ENCODE data around the gene AP1S3. TPM values are rescaled to one million over a fixed set of nuclear protein-coding genes. Genes with fewer than 3 reads are reported as not detected.

Gene AP1S3
- polyA plus RNA-seq, 1 experiment: 2.9 TPM

DNA sequence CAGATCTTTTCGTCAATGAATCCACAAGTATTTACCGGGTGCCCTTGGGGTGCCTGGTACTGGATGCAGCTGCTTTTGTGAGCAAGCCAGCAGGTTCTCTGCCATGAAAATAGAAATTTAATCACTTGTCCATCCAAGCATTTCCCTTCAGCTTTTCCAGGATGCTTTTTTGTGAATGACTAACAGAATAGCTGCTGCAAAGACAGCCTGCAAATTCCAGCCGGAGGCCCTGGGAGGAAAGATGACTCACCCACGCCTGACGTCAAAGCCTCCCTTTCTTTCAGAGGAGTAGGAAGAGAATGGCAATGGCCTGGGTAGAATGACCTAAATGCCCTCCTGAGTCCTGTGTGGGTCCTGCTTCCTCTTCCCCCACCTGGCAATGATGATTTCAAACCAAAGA lies 111.9 kb downstream of the AP1S3 start:
- ChIA-PET POLR2A (interaction anchor here (0.7 kb wide), 1 partner anchor 136 kb away, joined by 4 read pairs; no protein-coding TSS in a partner anchor), CTCF (no interaction called here)
- TF ChIP-seq CTCF (IDR thresholded peaks at IDR 0.05; ENCODE audit: low read depth, low read length): no peak
- peak; percentile 88 for DNase-seq (ENCODE audit: low read depth, low spot score)
- H3K9me3 ChIP-seq (ENCODE audit: control insufficient read depth, insufficient read depth, low read length): no peaks in the 10 kb centered on the region
- H3K4me3 ChIP-seq (ENCODE audit: low read depth, low read length): peak overlapping the region; percentile 36
- peak overlapping the region; percentile 79 for H3K27ac ChIP-seq (ENCODE audit: low read depth, low read length)
- H3K27me3 ChIP-seq (ENCODE audit: control insufficient read depth, insufficient read depth, low read length): no peaks in the 10 kb centered on the region

DNA sequence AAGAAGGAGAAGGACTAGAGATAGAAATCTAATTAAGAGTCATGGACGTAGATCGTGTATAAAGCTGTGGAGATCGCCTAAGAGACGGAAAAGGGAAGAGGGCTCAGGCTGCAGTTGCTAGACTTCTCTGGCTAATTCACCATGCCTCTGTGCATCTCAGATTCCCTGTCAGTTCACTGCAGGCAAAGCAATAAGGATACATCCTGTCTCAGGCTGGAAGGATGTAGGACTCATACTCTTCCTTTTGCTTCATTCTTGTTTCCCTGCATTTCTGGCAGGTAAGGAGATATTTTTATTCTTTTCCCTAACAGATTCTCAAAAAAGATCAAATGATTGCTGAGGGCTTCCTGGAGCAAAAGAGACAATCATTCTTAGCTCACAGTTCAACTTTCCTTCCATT lies 112.5 kb downstream of the AP1S3 start:
- peak overlapping the region; percentile 79 for H3K27ac ChIP-seq (ENCODE audit: low read depth, low read length)
- DNase-seq (ENCODE audit: low read depth, low spot score): no peak

GRCh38 chr2:223723954-223724411 lies 113.4 kb downstream of the AP1S3 start:
- H3K27ac ChIP-seq (ENCODE audit: low read depth, low read length): no peak overlapping the region
- POLR2A ChIA-PET: no interaction called here
- H3K27me3 ChIP-seq (ENCODE audit: control insufficient read depth, insufficient read depth, low read length): no peaks in the 10 kb centered on the region
- H3K4me3 ChIP-seq (ENCODE audit: low read depth, low read length): no peak overlapping the region
- no peaks in the 10 kb centered on the region for H3K9me3 ChIP-seq (ENCODE audit: control insufficient read depth, insufficient read depth, low read length)
- no peak for TF ChIP-seq CTCF (IDR thresholded peaks at IDR 0.05; ENCODE audit: low read depth, low read length)
- CTCF ChIA-PET: interaction anchor here (1.1 kb wide), 1 partner anchor 12 kb away, joined by 3 read pairs; no protein-coding TSS in a partner anchor
- DNase-seq (ENCODE audit: low read depth, low spot score): no peak

More for the DNA sequence above, 112.5 kb downstream of the AP1S3 start:
- CTCF ChIA-PET: interaction anchor here (0.6 kb wide), 1 partner anchor 754 kb away, joined by 5 read pairs; no protein-coding TSS in a partner anchor
- peak overlapping the region; percentile 36; the same call in 1 of the 2 replicates for H3K4me3 ChIP-seq (ENCODE audit: low read depth, low read length)
- no peaks in the 10 kb centered on the region for H3K9me3 ChIP-seq (ENCODE audit: control insufficient read depth, insufficient read depth, low read length)
- POLR2A ChIA-PET: interaction anchor here (0.7 kb wide), 1 partner anchor 137 kb away, joined by 4 read pairs; no protein-coding TSS in a partner anchor
- no peak for TF ChIP-seq CTCF (IDR thresholded peaks at IDR 0.05; ENCODE audit: low read depth, low read length)
- H3K27me3 ChIP-seq (ENCODE audit: control insufficient read depth, insufficient read depth, low read length): no peaks in the 10 kb centered on the region

DNA sequence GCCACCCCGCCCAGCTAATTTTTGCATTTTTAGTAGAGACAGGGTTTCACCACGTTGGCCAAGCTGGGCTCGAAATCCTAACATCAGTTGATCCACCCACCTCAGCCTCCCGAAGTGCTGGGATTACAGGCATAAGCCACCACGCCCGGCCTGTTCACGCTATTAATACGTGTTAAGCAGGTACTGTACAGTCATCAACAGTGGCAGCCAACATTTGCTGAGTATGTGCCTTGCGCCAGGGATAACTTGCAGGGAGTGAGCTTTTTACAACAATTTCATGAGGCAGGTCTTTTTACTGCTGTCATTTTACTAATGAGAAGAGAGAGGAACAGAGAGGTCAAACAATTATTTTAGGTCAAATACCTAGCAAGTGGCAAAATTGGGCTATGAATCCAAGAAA lies 115.2 kb downstream of the AP1S3 start:
- no peaks in the 10 kb centered on the region for H3K27me3 ChIP-seq (ENCODE audit: control insufficient read depth, insufficient read depth, low read length)
- CTCF ChIA-PET: no interaction called here
- H3K27ac ChIP-seq (ENCODE audit: low read depth, low read length): no peak overlapping the region
- H3K9me3 ChIP-seq (ENCODE audit: control insufficient read depth, insufficient read depth, low read length): no peaks in the 10 kb centered on the region; the same call in 1 of the 2 replicates
- no peak for TF ChIP-seq CTCF (IDR thresholded peaks at IDR 0.05; ENCODE audit: low read depth, low read length)
- POLR2A ChIA-PET: no interaction called here
- no peak overlapping the region for H3K4me3 ChIP-seq (ENCODE audit: low read depth, low read length)
- DNase-seq (ENCODE audit: low read depth, low spot score): no peak

GRCh38 chr2:223721746-223722145 lies 115.6 kb downstream of the AP1S3 start:
- no peak overlapping the region for H3K4me3 ChIP-seq (ENCODE audit: low read depth, low read length)
- H3K27ac ChIP-seq (ENCODE audit: low read depth, low read length): no peak overlapping the region
- no peaks in the 10 kb centered on the region for H3K27me3 ChIP-seq (ENCODE audit: control insufficient read depth, insufficient read depth, low read length)
- peaks cover 2% of the 10 kb centered on the region; the same call in 1 of the 2 replicates for H3K9me3 ChIP-seq (ENCODE audit: control insufficient read depth, insufficient read depth, low read length)
- no peak for DNase-seq (ENCODE audit: low read depth, low spot score)
- no peak for TF ChIP-seq CTCF (IDR thresholded peaks at IDR 0.05; ENCODE audit: low read depth, low read length)
- ChIA-PET CTCF (interaction anchor here (0.7 kb wide), 1 partner anchor 176 kb away, joined by 5 read pairs; no protein-coding TSS in a partner anchor), POLR2A (no interaction called here)
